Islet of Langerhans (tissue), 1 donor: ENCODE measurements around the gene DPF3.

Experiments used
- FAIRE-seq: peaks from one replicate; lab custom pipeline; 2011; peaks lifted over from hg19 to GRCh38; lab: Jason Lieb, UNC

The DPF3 gene

GRCh38 chr14:72614365-72614764 lies 279.5 kb downstream of the DPF3 start:
- FAIRE-seq = no peak

GRCh38 chr14:72613975-72614319 lies 280.0 kb downstream of the DPF3 start:
- no peak for FAIRE-seq

- no peak for FAIRE-seq
Observed at GRCh38 chr14:72613231-72613974, 280.5 kb downstream of the DPF3 start.

- FAIRE-seq = no peak
Observed at GRCh38 chr14:72612041-72612440, 281.9 kb downstream of the DPF3 start.

GRCh38 chr14:72611506-72611905 lies 282.4 kb downstream of the DPF3 start:
- no peak for FAIRE-seq

- FAIRE-seq = no peak
Observed at GRCh38 chr14:72610831-72611200, 283.1 kb downstream of the DPF3 start.

- FAIRE-seq = no peak
Observed at GRCh38 chr14:72610096-72610830, 283.6 kb downstream of the DPF3 start.

- FAIRE-seq = no peak
Observed at GRCh38 chr14:72609205-72609916, 284.5 kb downstream of the DPF3 start.

- FAIRE-seq = no peak
Observed at GRCh38 chr14:72608391-72609204, 285.3 kb downstream of the DPF3 start.

- FAIRE-seq = no peak
Observed at GRCh38 chr14:72607386-72608130, 286.3 kb downstream of the DPF3 start.

- no peak for FAIRE-seq
Observed at GRCh38 chr14:72606879-72607278, 287.0 kb downstream of the DPF3 start.

GRCh38 chr14:72605921-72606220 lies 288.0 kb downstream of the DPF3 start:
- no peak for FAIRE-seq

GRCh38 chr14:72605096-72605920 lies 288.6 kb downstream of the DPF3 start:
- FAIRE-seq = no peak

- FAIRE-seq = no peak
Observed at GRCh38 chr14:72604133-72604532, 289.8 kb downstream of the DPF3 start.

GRCh38 chr14:72603639-72604038 lies 290.3 kb downstream of the DPF3 start:
- FAIRE-seq = no peak

- FAIRE-seq = no peak
Observed at GRCh38 chr14:72600551-72601330, 293.2 kb downstream of the DPF3 start.

GRCh38 chr14:72599579-72600470 lies 294.1 kb downstream of the DPF3 start:
- FAIRE-seq = no peak

- FAIRE-seq = no peak
Observed at GRCh38 chr14:72598306-72598705, 295.6 kb downstream of the DPF3 start.
